ENCODE data around the gene CIPC. TPM values are rescaled to one million over a fixed set of nuclear protein-coding genes. Genes with fewer than 3 reads are reported as not detected.

Gene CIPC
- total RNA-seq, 4 donors from 2014 or later = 37.1 to 63.0 (median 46.5) TPM

- 81% methylated on average over 3 of the region's 3 CpGs for WGBS
- no peak overlapping the region for H3K27ac ChIP-seq (replicated peaks in 1 of 4)
Measured at GRCh38 chr14:77087631-77088030, 10.4 kb upstream of the CIPC start.

GRCh38 chr14:77088219-77088618, 9.8 kb upstream of the CIPC start:
- no peak overlapping the region for H3K27ac ChIP-seq (replicated peaks in 1 of 4)

More at GRCh38 chr14:77087631-77088030, 10.4 kb upstream of the CIPC start:
- TF ChIP-seq CTCF (IDR thresholded peaks at IDR 0.05) (no peak), EP300 (IDR thresholded peaks at IDR 0.05) (no peak), POLR2AphosphoS5 (IDR thresholded peaks at IDR 0.05) (no peak), POLR2A (IDR thresholded peaks at IDR 0.05; ENCODE audit: low read depth) (no peak)
- H3K4me3 ChIP-seq = no peak overlapping the region
- no peaks in the 10 kb centered on the region for H3K4me1 ChIP-seq
- H3K27me3 ChIP-seq = no peaks in the 10 kb centered on the region
- DNase-seq (ENCODE audit: extremely low spot score) = no peak
- intact Hi-C loops (cut with DNase I) = no loop called here
- peaks cover 0 to 13% (median 9%) of the 10 kb centered on the region in 4 donors for H3K9me3 ChIP-seq
- no peaks in the 10 kb centered on the region for H3K36me3 ChIP-seq

GRCh38 chr14:77088645-77089044, 9.4 kb upstream of the CIPC start:
- Histone ChIP-seq H3K27me3 (no peaks in the 10 kb centered on the region), H3K36me3 (no peaks in the 10 kb centered on the region), H3K4me1 (no peaks in the 10 kb centered on the region), H3K27ac (replicated peaks in 1 of 4) (no peak overlapping the region), H3K4me3 (no peak overlapping the region), H3K9me3 (peaks cover 0 to 13% (median 9%) of the 10 kb centered on the region in 4 donors)
- intact Hi-C loops (cut with DNase I) = no loop called here
- 78% methylated on average over 2 of the region's 2 CpGs for WGBS
- no peak for TF ChIP-seq CTCF (IDR thresholded peaks at IDR 0.05)
- DNase-seq (ENCODE audit: extremely low spot score) = no peak

More at GRCh38 chr14:77088219-77088618, 9.8 kb upstream of the CIPC start:
- H3K9me3 ChIP-seq = peaks cover 0 to 13% (median 9%) of the 10 kb centered on the region in 4 donors
- intact Hi-C loops (cut with DNase I) = no loop called here
- 69% methylated on average over 5 of the region's 5 CpGs for WGBS
- no peaks in the 10 kb centered on the region for H3K27me3 ChIP-seq
- TF ChIP-seq POLR2AphosphoS5 (IDR thresholded peaks at IDR 0.05) = no peak
- no peaks in the 10 kb centered on the region for H3K36me3 ChIP-seq
- no peaks in the 10 kb centered on the region for H3K4me1 ChIP-seq
- no peak overlapping the region for H3K4me3 ChIP-seq
- DNase-seq (ENCODE audit: extremely low spot score) = no peak

- peaks cover 3 to 13% (median 6%) of the 10 kb centered on the region in 4 donors for H3K4me1 ChIP-seq
- intact Hi-C loops (cut with DNase I) = loop anchor here (5.0 kb wide), 1 partner anchor 36 kb away; no protein-coding TSS in a partner anchor
Measured at GRCh38 chr14:77091518-77091917, 6.5 kb upstream of the CIPC start.

GRCh38 chr14:77092676-77093075, 5.4 kb upstream of the CIPC start:
- intact Hi-C loops (cut with DNase I) = loop anchor here (5.0 kb wide), 1 partner anchor 35 kb away; no protein-coding TSS in a partner anchor
- H3K27me3 ChIP-seq = no peaks in the 10 kb centered on the region
- 89% methylated on average over 3 of the region's 3 CpGs for WGBS
- TF ChIP-seq POLR2AphosphoS5 (IDR thresholded peaks at IDR 0.05) (no peak), EP300 (IDR thresholded peaks at IDR 0.05) (no peak), POLR2A (IDR thresholded peaks at IDR 0.05; ENCODE audit: low read depth) (no peak), CTCF (IDR thresholded peaks at IDR 0.05) (no peak)
- no peak for DNase-seq (ENCODE audit: extremely low spot score)
- no peak overlapping the region for H3K27ac ChIP-seq (replicated peaks in 1 of 4)
- H3K4me1 ChIP-seq = peaks cover 12 to 21% (median 12%) of the 10 kb centered on the region in 4 donors
- H3K36me3 ChIP-seq = no peaks in the 10 kb centered on the region
- no peak overlapping the region for H3K4me3 ChIP-seq
- peaks cover 0 to 13% (median 9%) of the 10 kb centered on the region in 4 donors for H3K9me3 ChIP-seq

More at GRCh38 chr14:77091518-77091917, 6.5 kb upstream of the CIPC start:
- H3K36me3 ChIP-seq = no peaks in the 10 kb centered on the region
- no peaks in the 10 kb centered on the region for H3K27me3 ChIP-seq
- TF ChIP-seq POLR2A (IDR thresholded peaks at IDR 0.05; ENCODE audit: low read depth) (no peak), POLR2AphosphoS5 (IDR thresholded peaks at IDR 0.05) (no peak), EP300 (IDR thresholded peaks at IDR 0.05) (no peak), CTCF (IDR thresholded peaks at IDR 0.05) (no peak)
- no peak overlapping the region for H3K27ac ChIP-seq (replicated peaks in 1 of 4)
- H3K4me3 ChIP-seq = no peak overlapping the region
- no peak for DNase-seq (ENCODE audit: extremely low spot score)
- H3K9me3 ChIP-seq = peaks cover 0 to 13% (median 9%) of the 10 kb centered on the region in 4 donors

Measured in esophagus muscularis mucosa (tissue), 4 donors.